G401 (cell line): Measurements from ENCODE around the gene CCL13. TPM values are rescaled to one million over a fixed set of nuclear protein-coding genes. Genes with fewer than 3 reads are reported as not detected.

ENCODE experiments used
- DNase-seq: peaks from one replicate; pipeline ENCODE4 v3.0.0-alpha.2; 2015; ENCODE audit warnings: low spot score
- in situ Hi-C: cut with HindIII; loops from 2 replicates; pipeline ENCODE4 v1.10.0; 2016; ENCODE audit warnings: low sequenced_read_pairs, mixed read lengths
- total RNA-seq: library from RNA; depleted of rRNA; stranded (reverse); fragments of >200 nt; shearing (Covaris generic); gene quantifications from 2 replicates; pipeline ENCODE4 v1.2.3, GENCODE V29; 2014

The CCL13 gene
- total RNA-seq, 1 experiment from 2014 or later, result not detected

GRCh38 chr17:34378664-34379101, 22.4 kb downstream of the CCL13 start:
- in situ Hi-C loops, result no loop called here
- DNase-seq, result no peak

GRCh38 chr17:34379868-34380267, 23.6 kb downstream of the CCL13 start:
- in situ Hi-C loops, result no loop called here
- DNase-seq, result no peak

- in situ Hi-C loops, result no loop called here
- no peak for DNase-seq
These were observed 26.4 kb downstream of the CCL13 start for GRCh38 chr17:34382621-34383124.

- in situ Hi-C loops, result no loop called here
These were observed 26.9 kb downstream of the CCL13 start for GRCh38 chr17:34383216-34383615.

GRCh38 chr17:34384271-34384670, 28.0 kb downstream of the CCL13 start:
- DNase-seq, result no peak
- in situ Hi-C loops, result no loop called here

More at GRCh38 chr17:34383216-34383615, 26.9 kb downstream of the CCL13 start:
- DNase-seq, result no peak

- in situ Hi-C loops, result no loop called here
- no peak for DNase-seq
These were observed 28.7 kb downstream of the CCL13 start for GRCh38 chr17:34384822-34385605.

GRCh38 chr17:34386343-34386696, 30.0 kb downstream of the CCL13 start:
- DNase-seq, result no peak
- in situ Hi-C loops, result no loop called here

- peak; percentile 0 for DNase-seq
- in situ Hi-C loops, result no loop called here
These were observed 30.6 kb downstream of the CCL13 start for GRCh38 chr17:34386697-34387550.

- in situ Hi-C loops, result no loop called here
- no peak for DNase-seq
These were observed 31.3 kb downstream of the CCL13 start for GRCh38 chr17:34387566-34387965.

- in situ Hi-C loops, result no loop called here
These were observed 33.0 kb downstream of the CCL13 start for GRCh38 chr17:34389126-34389750.

GRCh38 chr17:34390649-34391048, 34.4 kb downstream of the CCL13 start:
- in situ Hi-C loops, result no loop called here
- DNase-seq, result no peak

More at GRCh38 chr17:34389126-34389750, 33.0 kb downstream of the CCL13 start:
- DNase-seq, result no peak

- DNase-seq, result no peak
- in situ Hi-C loops, result no loop called here
These were observed 35.0 kb downstream of the CCL13 start for GRCh38 chr17:34391241-34391640.

- in situ Hi-C loops, result no loop called here
- DNase-seq, result no peak
These were observed 37.1 kb downstream of the CCL13 start for GRCh38 chr17:34393401-34393800.

- no peak for DNase-seq
- in situ Hi-C loops, result no loop called here
These were observed 41.0 kb downstream of the CCL13 start for GRCh38 chr17:34397265-34397664.

GRCh38 chr17:34398990-34399389, 42.7 kb downstream of the CCL13 start:
- in situ Hi-C loops, result no loop called here
- DNase-seq, result peak; percentile 0

- DNase-seq, result no peak
- in situ Hi-C loops, result no loop called here
These were observed 43.4 kb downstream of the CCL13 start for GRCh38 chr17:34399725-34400124.

GRCh38 chr17:34400301-34400931, 44.1 kb downstream of the CCL13 start:
- DNase-seq, result no peak
- in situ Hi-C loops, result no loop called here

- in situ Hi-C loops, result no loop called here
- no peak for DNase-seq
These were observed 44.9 kb downstream of the CCL13 start for GRCh38 chr17:34401165-34401564.

- no peak for DNase-seq
- in situ Hi-C loops, result no loop called here
These were observed 46.7 kb downstream of the CCL13 start for GRCh38 chr17:34403006-34403405.
